ENCODE measurements around the gene SWAP70. TPM values are rescaled to one million over a fixed set of nuclear protein-coding genes. Genes with fewer than 3 reads are reported as not detected.

The SWAP70 gene
- total and polyA plus RNA-seq, 9 of the 15 experiments (the other 6 are each of a cell fraction or from before 2014, with no cell fraction given), result 1.7 to 4.9 (median 3.9) TPM

- TF ChIP-seq POLR2G (IDR thresholded peaks at IDR 0.05; ENCODE audit: low read depth, low read length), result no peak
- no peak for TF ChIP-seq CREBBP (IDR thresholded peaks at IDR 0.05; ENCODE audit: low read depth, low read length)
- no peak for TF ChIP-seq TARDBP (IDR thresholded peaks at IDR 0.05)
These were observed 52.6 kb downstream of the SWAP70 start (continued) for GRCh38 chr11:9716275-9717039.

GRCh38 chr11:9717040-9717357 is 53.1 kb downstream of the SWAP70 start:
- DNase-seq (ENCODE audit: extremely low read depth in 1 of 4, low spot score in 3 of 4) (no peak), ATAC-seq (no peak), FAIRE-seq (no peak)
- Histone ChIP-seq H4K20me1 (replicated peaks; ENCODE audit: control insufficient read depth, insufficient read depth, low read length) (no peaks in the 10 kb centered on the region), H3K27ac (ENCODE audit: extremely low read depth, low read depth, low read length) (peak overlapping the region; percentile 55; the same call in 2 of the 3 replicates), H3K27me3 (ENCODE audit: control insufficient read depth in 2 of 2, insufficient read depth in 2 of 2, low read length in 2 of 2) (no peaks in the 10 kb centered on the region), H3K9ac (ENCODE audit: insufficient read depth in 1 of 2, low read depth in 2 of 2, low read length in 2 of 2) (peak overlapping the region in 1 of 2 experiments; percentile 24; a peak in 1 of 4 replicates), H3K9me3 (replicated peaks; ENCODE audit: control insufficient read depth, insufficient read depth, low read depth, low read length) (no peaks in the 10 kb centered on the region), H3K79me2 (ENCODE audit: control insufficient read depth, insufficient read depth, low read length) (no peaks in the 10 kb centered on the region), H3K36me3 (ENCODE audit: control insufficient read depth, insufficient read depth, low read length) (no peaks in the 10 kb centered on the region; the same call in 2 of the 3 replicates), H2AFZ (ENCODE audit: low read depth, low read length) (peak overlapping the region; percentile 88), H3K4me3 (no peak overlapping the region), H3K9me1 (ENCODE audit: control insufficient read depth, insufficient read depth, low read length) (no peaks in the 10 kb centered on the region), H3K4me1 (replicated peaks in 1 of 2; ENCODE audit: control insufficient read depth in 2 of 2, insufficient read depth in 2 of 2, low read length in 2 of 2) (peaks cover 0 to 12% of the 10 kb centered on the region in 2 experiments; a peak in 4 of 5 replicates), H3K4me2 (ENCODE audit: insufficient read depth, low read length) (peak overlapping the region; percentile 63; the same call in 1 of the 2 replicates)
- POLR2A ChIA-PET, result interaction anchor here (1.2 to 1.3 kb wide), 2 partner anchors 10 to 13 kb away, joined by 3 to 4 read pairs; no protein-coding TSS in a partner anchor
- no TSS peak for BruUV-seq (replicated peaks)
- WGBS (ENCODE audit: insufficient coverage, low coverage, missing lambda C conversion rate), result 14% methylated on average over 3 of the region's 3 CpGs
- CTCF ChIA-PET (ENCODE audit: low intra/inter-chr PET ratio), result no interaction called here
- intact Hi-C loops (cut with micrococcal nuclease) (no loop called here), in situ Hi-C loops (cut with MboI) (no loop called here)
- no peak for TF ChIP-seq POLR2AphosphoS2 (IDR thresholded peaks at IDR 0.05; ENCODE audit: low read length)
- no peak for TF ChIP-seq TCF15 (CRISPR knock-in tag; IDR thresholded peaks at IDR 0.05)
- 0 out of 2 replicates have a peak, but pooled peaks have one; percentile 2 for TF ChIP-seq SMARCC2 (IDR thresholded peaks at IDR 0.05; ENCODE audit: low read depth)
- TF ChIP-seq NFATC3 (IDR thresholded peaks at IDR 0.05), result no peak
- no peak for TF ChIP-seq TOE1 (IDR thresholded peaks at IDR 0.05; ENCODE audit: borderline replicate concordance)
- TF ChIP-seq TOE1 (CRISPR knock-in tag; IDR thresholded peaks at IDR 0.05; ENCODE audit: borderline replicate concordance, low read depth), result no peak
- TF ChIP-seq ZNF586 (CRISPR knock-in tag; conservative IDR thresholded peaks at IDR 0.05), result no peak
- peak; percentile 8 for TF ChIP-seq NEUROD1 (IDR thresholded peaks at IDR 0.05; ENCODE audit: borderline replicate concordance, low read depth, low read length, partially characterized antibody)

Data from K562 (cell line).